Measurements from ENCODE around the gene CCDC87.

DNA sequence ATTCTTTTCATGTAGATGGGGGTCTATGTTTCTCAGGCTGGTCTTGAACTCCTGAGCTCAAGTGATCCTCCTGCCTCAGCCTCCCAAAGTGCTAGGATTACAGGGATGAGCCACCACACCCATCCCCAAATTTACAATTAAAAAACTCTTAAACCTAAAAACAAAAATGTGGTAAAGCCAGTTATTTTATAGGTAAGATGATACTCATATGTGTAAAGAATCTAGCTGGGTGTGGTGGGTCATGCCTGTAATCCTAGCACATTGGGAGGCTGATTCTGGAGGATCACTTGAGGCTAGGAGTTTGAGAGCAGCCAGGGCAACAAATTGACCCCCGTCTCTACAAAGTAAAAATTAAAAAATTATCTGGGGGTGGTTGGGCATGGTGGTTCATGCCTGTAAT, 19.6 kb upstream of the CCDC87 start:
- no peak for TF ChIP-seq POLR2A (IDR thresholded peaks at IDR 0.05)
- no peak for TF ChIP-seq POLR2AphosphoS5 (IDR thresholded peaks at IDR 0.05)

Measured in sigmoid colon (tissue), 4 donors.